C4-2B (cell line): Measurements from ENCODE around the gene SCN8A.

ENCODE experiments used
- CTCF ChIP-seq: fragments of 450-650 bp; conservative IDR thresholded peaks from 2 replicates; pipeline ENCODE4 v1.5.1; 2017; ENCODE audit warnings: mild to moderate bottlenecking
- ZFX ChIP-seq: fragments of 450-650 bp; IDR thresholded peaks from 2 replicates; pipeline ENCODE4 v1.6.1; 2017

- TF ChIP-seq CTCF (no peak), ZFX (no peak)
Measured at GRCh38 chr12:51598156-51598555, 7.1 kb downstream of the SCN8A start.
